ENCODE results near the gene SSNA1.
"Not testable (repeated sequence)": the region's sequence is repeated elsewhere in the genome, so short reads cannot be mapped to it uniquely, and the experiment has no call there.

Gene SSNA1

DNA sequence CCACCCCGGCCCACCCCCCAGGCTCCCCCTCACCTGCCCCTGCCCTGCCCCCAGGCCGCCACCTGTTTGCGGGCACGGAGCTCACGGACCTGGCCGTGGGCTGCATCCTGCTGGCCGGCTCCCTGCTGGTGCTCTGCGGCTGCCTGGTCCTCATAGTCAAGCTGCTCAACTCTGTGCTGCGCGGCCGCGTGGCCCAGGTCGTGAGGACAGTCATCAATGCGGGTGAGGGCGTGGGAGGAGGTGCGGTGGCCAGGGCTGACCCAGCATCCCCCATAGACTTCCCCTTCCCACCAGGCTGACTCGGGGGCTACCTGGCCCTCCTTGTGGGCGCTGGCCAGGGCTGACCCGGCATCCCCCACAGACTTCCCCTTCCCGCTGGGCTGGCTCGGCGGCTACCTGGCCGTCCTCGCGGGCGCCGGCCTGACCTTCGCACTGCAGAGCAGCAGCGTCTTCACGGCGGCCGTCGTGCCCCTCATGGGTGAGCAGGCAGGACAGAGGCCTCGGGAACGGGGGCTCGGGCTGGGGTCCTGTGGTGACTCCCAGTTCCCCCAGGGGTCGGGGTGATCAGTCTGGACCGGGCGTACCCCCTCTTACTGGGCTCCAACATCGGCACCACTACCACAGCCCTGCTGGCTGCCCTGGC lies 45.7 kb downstream of the SSNA1 start:
- no peak for DNase-seq

DNA sequence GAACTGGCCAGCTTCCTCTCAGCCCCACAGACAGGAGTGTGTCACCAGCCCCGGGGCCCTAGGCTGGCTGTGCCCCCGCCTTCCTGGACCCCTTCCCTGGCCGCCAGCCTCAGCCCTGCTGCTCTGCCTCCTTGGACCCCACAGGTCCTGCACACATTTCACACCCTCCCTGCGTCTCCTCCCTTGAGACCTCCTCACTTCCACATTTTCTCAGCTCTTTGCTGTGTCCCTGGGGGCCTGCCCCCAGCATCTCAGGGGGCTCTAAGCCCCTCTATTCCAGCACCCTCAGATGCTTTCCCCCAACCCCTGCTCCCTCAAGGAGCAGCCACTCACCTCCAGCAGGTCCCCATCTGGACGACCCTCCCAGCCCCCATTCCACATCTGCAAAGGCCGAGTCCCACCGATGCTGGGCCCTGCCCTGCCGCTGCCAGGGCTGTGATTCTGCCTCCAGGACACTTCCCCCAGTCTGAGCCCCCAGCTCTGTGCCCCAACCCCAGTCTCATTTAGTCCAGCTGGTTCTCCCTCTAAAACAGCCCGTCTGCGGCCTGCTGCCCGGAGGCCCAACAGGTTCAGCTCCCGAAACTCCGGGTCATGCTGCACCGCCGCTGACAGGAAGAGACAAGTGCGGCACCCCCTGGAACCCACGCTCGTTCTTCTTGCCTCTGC lies 46.4 kb downstream of the SSNA1 start:
- DNase-seq, result no peak

DNA sequence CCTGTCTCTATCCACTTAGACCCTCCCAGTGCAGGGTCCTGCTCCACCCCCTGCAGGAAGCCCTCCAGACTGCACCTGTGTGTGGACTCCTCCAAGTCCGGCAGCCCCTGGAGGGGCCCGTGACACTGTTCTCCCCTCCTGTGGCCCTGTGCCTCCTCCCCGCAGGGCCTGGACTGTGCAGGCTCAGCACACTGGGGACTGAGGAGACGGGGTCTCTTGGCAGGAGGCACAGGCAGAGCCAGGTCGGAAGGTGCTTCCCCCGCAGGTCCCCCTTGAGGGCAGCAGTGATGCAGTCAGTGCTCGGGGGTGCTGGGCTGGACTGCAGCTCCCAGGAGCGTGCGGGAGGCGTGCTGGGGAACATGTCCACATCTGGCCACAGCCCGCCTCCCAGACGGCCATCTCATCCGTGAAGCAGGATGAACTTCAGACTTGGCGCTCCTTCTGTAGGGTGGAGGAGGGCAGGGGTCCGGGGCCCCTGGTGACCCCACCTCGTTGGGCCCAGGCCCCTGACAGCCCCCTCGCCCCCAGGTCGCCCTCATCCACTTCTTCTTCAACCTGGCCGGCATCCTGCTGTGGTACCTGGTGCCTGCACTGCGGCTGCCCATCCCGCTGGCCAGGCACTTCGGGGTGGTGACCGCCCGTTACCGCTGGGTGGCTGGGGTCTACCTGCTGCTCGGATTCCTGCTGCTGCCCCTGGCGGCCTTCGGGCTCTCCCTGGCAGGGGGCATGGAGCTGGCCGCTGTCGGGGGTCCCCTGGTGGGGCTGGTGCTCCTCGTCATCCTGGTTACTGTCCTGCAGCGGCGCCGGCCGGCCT lies 47.2 kb downstream of the SSNA1 start:
- no peak for DNase-seq

DNA sequence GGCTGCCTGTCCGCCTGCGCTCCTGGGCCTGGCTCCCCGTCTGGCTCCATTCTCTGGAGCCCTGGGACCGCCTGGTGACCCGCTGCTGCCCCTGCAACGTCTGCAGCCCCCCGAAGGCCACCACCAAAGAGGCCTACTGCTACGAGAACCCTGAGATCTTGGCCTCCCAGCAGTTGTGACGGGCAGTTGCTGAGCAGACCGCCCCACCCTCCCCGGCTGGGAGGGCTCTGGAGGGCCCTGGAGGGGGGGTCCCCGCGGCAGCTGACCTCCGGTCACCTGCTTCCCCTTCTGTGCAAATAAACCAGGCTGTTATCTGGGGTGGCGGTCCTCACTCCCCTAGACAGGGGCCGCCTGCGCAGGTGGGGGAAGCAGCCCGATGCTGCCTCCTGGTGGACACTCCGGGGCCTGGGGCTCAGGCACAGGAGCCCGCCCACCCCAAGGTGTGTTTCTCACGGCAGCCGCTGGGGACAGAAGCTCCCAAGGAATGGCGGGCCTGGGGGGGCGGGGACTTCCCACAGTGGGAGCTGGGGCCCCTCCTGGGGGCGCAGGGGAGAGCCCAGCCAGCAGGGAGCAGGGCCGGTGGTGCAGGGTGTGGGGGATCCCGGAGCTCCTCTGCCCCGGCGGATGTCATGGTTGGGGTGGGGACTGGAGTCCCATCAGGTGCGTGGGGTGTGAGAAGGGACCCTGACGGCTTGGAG lies 47.9 kb downstream of the SSNA1 start:
- DNase-seq, result peak; percentile 83 to 88 (median 86)

DNA sequence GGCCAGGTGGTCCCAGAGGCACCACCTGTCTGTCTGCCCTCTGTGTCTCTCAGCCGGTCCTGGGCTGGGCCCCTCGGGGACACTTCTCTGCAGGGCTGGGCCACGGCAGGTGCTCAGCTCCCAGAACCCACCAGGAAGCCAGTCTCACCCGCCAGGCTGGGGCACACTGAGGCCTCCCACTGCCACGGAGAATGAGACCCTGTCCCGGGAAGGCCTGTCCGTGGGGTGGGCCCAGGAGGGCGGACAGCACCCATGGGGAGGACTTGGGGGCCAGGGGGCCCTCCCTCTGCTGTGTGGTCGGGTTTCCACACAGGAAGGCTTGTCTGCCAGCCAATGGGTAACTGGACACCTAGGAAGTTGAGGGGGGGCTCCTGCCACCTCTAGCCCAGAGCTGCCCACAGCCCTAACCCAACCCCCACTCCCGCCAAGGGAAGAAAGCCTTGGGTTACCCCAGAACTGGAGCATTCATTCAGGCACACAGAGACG lies 48.5 kb downstream of the SSNA1 start:
- no peak for DNase-seq

DNA sequence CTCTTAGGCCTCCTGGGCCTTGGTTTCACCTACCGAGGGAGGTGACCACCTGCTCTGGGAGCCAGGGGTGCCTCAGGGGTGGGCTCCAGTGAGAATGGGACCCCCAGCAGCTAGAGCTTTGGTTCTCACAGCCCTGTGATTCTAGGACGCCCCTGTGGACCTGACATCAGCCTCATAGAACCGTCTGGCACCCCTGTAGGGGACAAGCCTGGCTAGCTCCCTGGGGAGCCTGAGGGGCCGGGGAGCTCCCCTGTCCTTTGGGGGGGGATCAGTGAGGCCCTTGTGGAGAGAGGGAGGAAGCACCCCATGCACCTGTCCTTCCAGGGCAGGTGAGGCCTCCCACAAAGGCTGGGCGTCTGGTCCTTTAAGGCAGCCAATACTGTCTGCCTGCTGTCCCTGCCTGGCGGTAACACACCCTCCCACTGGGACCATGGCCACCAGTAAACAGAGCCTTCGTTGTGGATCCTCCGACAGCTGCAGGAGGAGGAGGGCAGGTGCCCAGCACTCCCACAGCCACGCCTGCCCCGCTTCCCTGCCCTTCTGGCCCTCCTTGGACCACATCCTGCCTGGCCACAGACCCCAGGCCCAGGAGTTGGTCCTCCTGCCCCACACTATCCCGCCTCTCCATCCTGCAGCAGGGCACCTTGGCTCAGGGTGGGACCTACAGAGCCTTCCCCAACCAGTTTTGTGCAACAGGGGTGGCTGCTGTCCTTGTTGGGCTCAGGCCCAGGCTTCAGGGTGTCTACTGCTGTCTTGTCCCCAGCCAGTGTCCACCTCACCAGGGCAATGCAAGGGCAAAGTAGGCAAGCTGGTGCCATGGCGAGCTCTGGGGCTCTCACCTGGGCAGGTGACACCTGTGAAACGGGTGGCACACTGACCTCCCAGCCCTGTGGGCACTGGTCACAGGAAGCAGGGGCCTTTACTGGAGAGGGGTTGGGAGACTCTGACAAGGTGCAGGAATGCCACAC lies 49.6 kb downstream of the SSNA1 start:
- DNase-seq, result no peak

DNA sequence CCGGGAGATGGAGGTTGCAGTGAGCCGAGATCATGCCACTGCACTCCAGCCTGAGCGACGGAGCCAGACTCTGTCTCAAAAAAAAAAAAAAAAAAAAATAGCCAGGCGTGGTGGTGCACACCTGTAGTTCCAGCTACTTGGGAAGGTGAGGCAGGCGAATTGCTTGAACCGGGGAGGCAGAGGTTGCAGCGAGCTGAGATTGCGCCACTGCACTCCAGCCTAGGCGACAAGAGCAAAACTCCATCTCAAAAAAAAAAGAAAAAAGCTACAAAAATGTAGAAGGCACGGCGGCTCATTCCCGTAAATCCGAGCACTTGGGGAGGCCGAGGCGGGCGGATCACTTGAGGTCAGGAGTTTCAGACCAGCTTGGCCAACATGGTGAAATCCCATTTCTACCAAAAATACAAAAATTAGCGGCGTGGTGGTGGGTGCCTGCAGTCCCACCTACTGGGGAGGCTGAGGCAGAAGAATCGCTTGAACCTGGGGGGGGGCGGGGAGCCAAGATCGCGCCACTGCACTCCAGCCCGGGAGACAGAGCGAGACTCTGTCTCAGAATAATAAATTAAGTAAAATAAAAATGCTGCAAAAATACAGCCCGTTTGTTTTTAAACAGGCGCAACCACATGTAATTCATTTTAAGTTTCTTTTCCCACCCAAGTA lies 51.2 kb downstream of the SSNA1 start:
- DNase-seq, result not testable (repeated sequence)

All from activated CD4-positive, CD25-positive, alpha-beta regulatory T cell (primary cell).